Neural cell (in vitro differentiated cells): ENCODE measurements around the gene TMEM245. TPM values are rescaled to one million over a fixed set of nuclear protein-coding genes. Genes with fewer than 3 reads are reported as not detected.

Experiments used
- H2AFZ ChIP-seq: fragments of 200-600, 300-800 bp; sonication (generic), shearing (Covaris generic); 2 replicates; pipeline ENCODE4 v1.6.0; 2014; ENCODE audit warnings: low read depth, mild to moderate bottlenecking, antibody characterized with exemption, low read length, moderate library complexity
- H3F3A ChIP-seq: fragments of 200-600 bp; shearing (Covaris generic); 2 replicates; pipeline ENCODE4 v1.6.1; 2016; ENCODE audit warnings: mild to moderate bottlenecking, moderate library complexity, mixed read lengths, antibody characterized with exemption, low read length; ENCODE audit not compliant: insufficient read depth, poor library complexity, severe bottlenecking
- H3K27ac ChIP-seq: fragments of 200-600, 300-800 bp; sonication (generic), shearing (Covaris generic); 2 replicates; pipeline ENCODE4 v1.5.1; 2014; ENCODE audit warnings: mild to moderate bottlenecking, low read length, moderate library complexity
- H3K27me3 ChIP-seq: fragments of 300-800, 200-600 bp; sonication (generic), shearing (Covaris generic); 2 replicates; pipeline ENCODE4 v1.6.0; 2014; ENCODE audit warnings: mild to moderate bottlenecking, low read depth, low read length, moderate library complexity; ENCODE audit not compliant: insufficient read depth
- H3K36me3 ChIP-seq: fragments of 300-800, 200-600 bp; sonication (generic), shearing (Covaris generic); 2 replicates; pipeline ENCODE4 v1.5.1; 2014; ENCODE audit warnings: mild to moderate bottlenecking, antibody characterized with exemption, low read length, moderate library complexity; ENCODE audit not compliant: insufficient read depth
- H3K4me2 ChIP-seq: fragments of 300-800, 200-600 bp; sonication (generic), shearing (Covaris generic); 2 replicates; pipeline ENCODE4 v1.6.0; 2014; ENCODE audit warnings: mild to moderate bottlenecking, low read length
- H3K4me3 ChIP-seq: fragments of 300-800, 200-600 bp; sonication (generic), shearing (Covaris generic); 2 replicates; pipeline ENCODE4 v1.5.1; 2014; ENCODE audit warnings: mild to moderate bottlenecking, low read length, moderate library complexity
- H3K79me2 ChIP-seq: fragments of 200-600 bp; shearing (Covaris generic); replicated peaks from 2 replicates; pipeline ENCODE4 v1.6.0; 2014; ENCODE audit warnings: mild to moderate bottlenecking, low read length, moderate library complexity; ENCODE audit not compliant: insufficient read depth
- H3K9ac ChIP-seq: fragments of 300-800, 200-600 bp; sonication (generic), shearing (Covaris generic); 2 replicates; pipeline ENCODE4 v1.6.1; 2016; ENCODE audit warnings: mild to moderate bottlenecking, low read length, mixed read lengths
- H3K9me2 ChIP-seq: fragments of 200-600 bp; shearing (Covaris generic); 2 replicates; pipeline ENCODE4 v1.6.1; 2016; ENCODE audit warnings: mild to moderate bottlenecking, low read length, mixed read lengths; ENCODE audit not compliant: insufficient read depth
- H3K9me3 ChIP-seq: fragments of 200-600, 300-800 bp; sonication (generic), shearing (Covaris generic); 2 replicates; pipeline ENCODE4 v1.6.1; 2016; ENCODE audit warnings: mild to moderate bottlenecking, mixed run types, low read length, moderate library complexity, mixed read lengths
- H4K20me1 ChIP-seq: fragments of 200-600 bp; shearing (Covaris generic); 2 replicates; pipeline ENCODE4 v1.6.1; 2016; ENCODE audit warnings: mild to moderate bottlenecking, mixed run types; ENCODE audit not compliant: insufficient read depth
- EP300 ChIP-seq: fragments of 450-650 bp; conservative IDR thresholded peaks from 2 replicates; pipeline ENCODE4 v1.6.1; 2014; ENCODE audit warnings: antibody characterized with exemption, mild to moderate bottlenecking, moderate library complexity; ENCODE audit not compliant: poor library complexity, severe bottlenecking
- EZH2 ChIP-seq: fragments of 200-600, 300-800 bp; shearing (Covaris generic), sonication (generic); IDR thresholded peaks from 2 replicates; pipeline ENCODE4 v1.6.1; 2014; ENCODE audit warnings: antibody characterized with exemption, low read length, borderline replicate concordance, mild to moderate bottlenecking; ENCODE audit not compliant: insufficient read depth, poor library complexity, severe bottlenecking
- MXI1 ChIP-seq: fragments of 450-650 bp; conservative IDR thresholded peaks from 2 replicates; pipeline ENCODE4 v1.6.1; 2014; ENCODE audit warnings: antibody characterized with exemption, mild to moderate bottlenecking; ENCODE audit not compliant: poor library complexity, severe bottlenecking
- POLR2AphosphoS5 ChIP-seq: IDR thresholded peaks from 2 replicates; pipeline ENCODE4 v1.6.1; 2012
- RAD21 ChIP-seq: fragments of 450-650 bp; conservative IDR thresholded peaks from 2 replicates; pipeline ENCODE4 v1.6.1; 2014; ENCODE audit warnings: antibody characterized with exemption, mild to moderate bottlenecking, moderate library complexity
- SMC3 ChIP-seq: fragments of 450-650 bp; conservative IDR thresholded peaks from 2 replicates; pipeline ENCODE4 v1.6.1; 2014; ENCODE audit warnings: antibody characterized with exemption, mild to moderate bottlenecking, moderate library complexity; ENCODE audit not compliant: poor library complexity
- TAF1 ChIP-seq: IDR thresholded peaks from 2 replicates; pipeline ENCODE4 v1.6.1; 2012; ENCODE audit warnings: low read depth
- polyA plus RNA-seq: library from polyadenylated mRNA; depleted of rRNA; stranded (reverse); fragments of >200 nt; gene quantifications from 2 replicates; pipeline ENCODE4 v1.2.3, GENCODE V29; 2014
- TF ChIP-seq, protein P1 (sequence below): fragments of 450-650 bp; IDR thresholded peaks from 2 replicates; pipeline ENCODE4 v1.5.1; 2014; ENCODE audit warnings: antibody characterized with exemption, mild to moderate bottlenecking, moderate library complexity; ENCODE audit not compliant: poor library complexity, severe bottlenecking
- TF ChIP-seq, protein P2 (sequence below): IDR thresholded peaks from 2 replicates; pipeline ENCODE4 v1.6.1; 2012; ENCODE audit warnings: borderline replicate concordance

Gene TMEM245
- polyA plus RNA-seq, 1 donor from 2014 or later, result 32.1 TPM

GRCh38 chr9:109167716-109168115, 48.0 kb upstream of the TMEM245 start:
- H3K4me2 ChIP-seq, result no peak overlapping the region
- no peak overlapping the region for H3K27ac ChIP-seq
- no peaks in the 10 kb centered on the region for H3K9me3 ChIP-seq
- H3F3A ChIP-seq, result no peaks in the 10 kb centered on the region
- peak overlapping the region; percentile 63 for H3K9ac ChIP-seq
- H3K9me2 ChIP-seq, result no peaks in the 10 kb centered on the region
- H4K20me1 ChIP-seq, result no peaks in the 10 kb centered on the region
- peaks cover 19% of the 10 kb centered on the region for H3K27me3 ChIP-seq
- TF ChIP-seq, protein P1, sequence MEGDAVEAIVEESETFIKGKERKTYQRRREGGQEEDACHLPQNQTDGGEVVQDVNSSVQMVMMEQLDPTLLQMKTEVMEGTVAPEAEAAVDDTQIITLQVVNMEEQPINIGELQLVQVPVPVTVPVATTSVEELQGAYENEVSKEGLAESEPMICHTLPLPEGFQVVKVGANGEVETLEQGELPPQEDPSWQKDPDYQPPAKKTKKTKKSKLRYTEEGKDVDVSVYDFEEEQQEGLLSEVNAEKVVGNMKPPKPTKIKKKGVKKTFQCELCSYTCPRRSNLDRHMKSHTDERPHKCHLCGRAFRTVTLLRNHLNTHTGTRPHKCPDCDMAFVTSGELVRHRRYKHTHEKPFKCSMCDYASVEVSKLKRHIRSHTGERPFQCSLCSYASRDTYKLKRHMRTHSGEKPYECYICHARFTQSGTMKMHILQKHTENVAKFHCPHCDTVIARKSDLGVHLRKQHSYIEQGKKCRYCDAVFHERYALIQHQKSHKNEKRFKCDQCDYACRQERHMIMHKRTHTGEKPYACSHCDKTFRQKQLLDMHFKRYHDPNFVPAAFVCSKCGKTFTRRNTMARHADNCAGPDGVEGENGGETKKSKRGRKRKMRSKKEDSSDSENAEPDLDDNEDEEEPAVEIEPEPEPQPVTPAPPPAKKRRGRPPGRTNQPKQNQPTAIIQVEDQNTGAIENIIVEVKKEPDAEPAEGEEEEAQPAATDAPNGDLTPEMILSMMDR, result no peak
- TF ChIP-seq RAD21 (no peak), POLR2AphosphoS5 (no peak), MXI1 (no peak), EP300 (no peak), TAF1 (no peak), EZH2 (no peak), SMC3 (no peak)
- TF ChIP-seq, protein P2, sequence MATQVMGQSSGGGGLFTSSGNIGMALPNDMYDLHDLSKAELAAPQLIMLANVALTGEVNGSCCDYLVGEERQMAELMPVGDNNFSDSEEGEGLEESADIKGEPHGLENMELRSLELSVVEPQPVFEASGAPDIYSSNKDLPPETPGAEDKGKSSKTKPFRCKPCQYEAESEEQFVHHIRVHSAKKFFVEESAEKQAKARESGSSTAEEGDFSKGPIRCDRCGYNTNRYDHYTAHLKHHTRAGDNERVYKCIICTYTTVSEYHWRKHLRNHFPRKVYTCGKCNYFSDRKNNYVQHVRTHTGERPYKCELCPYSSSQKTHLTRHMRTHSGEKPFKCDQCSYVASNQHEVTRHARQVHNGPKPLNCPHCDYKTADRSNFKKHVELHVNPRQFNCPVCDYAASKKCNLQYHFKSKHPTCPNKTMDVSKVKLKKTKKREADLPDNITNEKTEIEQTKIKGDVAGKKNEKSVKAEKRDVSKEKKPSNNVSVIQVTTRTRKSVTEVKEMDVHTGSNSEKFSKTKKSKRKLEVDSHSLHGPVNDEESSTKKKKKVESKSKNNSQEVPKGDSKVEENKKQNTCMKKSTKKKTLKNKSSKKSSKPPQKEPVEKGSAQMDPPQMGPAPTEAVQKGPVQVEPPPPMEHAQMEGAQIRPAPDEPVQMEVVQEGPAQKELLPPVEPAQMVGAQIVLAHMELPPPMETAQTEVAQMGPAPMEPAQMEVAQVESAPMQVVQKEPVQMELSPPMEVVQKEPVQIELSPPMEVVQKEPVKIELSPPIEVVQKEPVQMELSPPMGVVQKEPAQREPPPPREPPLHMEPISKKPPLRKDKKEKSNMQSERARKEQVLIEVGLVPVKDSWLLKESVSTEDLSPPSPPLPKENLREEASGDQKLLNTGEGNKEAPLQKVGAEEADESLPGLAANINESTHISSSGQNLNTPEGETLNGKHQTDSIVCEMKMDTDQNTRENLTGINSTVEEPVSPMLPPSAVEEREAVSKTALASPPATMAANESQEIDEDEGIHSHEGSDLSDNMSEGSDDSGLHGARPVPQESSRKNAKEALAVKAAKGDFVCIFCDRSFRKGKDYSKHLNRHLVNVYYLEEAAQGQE, result no peak
- H3K79me2 ChIP-seq, result no peaks in the 10 kb centered on the region
- peak overlapping the region; percentile 64 for H3K4me3 ChIP-seq
- no peaks in the 10 kb centered on the region for H3K36me3 ChIP-seq
- H2AFZ ChIP-seq, result peak overlapping the region; percentile 52

DNA sequence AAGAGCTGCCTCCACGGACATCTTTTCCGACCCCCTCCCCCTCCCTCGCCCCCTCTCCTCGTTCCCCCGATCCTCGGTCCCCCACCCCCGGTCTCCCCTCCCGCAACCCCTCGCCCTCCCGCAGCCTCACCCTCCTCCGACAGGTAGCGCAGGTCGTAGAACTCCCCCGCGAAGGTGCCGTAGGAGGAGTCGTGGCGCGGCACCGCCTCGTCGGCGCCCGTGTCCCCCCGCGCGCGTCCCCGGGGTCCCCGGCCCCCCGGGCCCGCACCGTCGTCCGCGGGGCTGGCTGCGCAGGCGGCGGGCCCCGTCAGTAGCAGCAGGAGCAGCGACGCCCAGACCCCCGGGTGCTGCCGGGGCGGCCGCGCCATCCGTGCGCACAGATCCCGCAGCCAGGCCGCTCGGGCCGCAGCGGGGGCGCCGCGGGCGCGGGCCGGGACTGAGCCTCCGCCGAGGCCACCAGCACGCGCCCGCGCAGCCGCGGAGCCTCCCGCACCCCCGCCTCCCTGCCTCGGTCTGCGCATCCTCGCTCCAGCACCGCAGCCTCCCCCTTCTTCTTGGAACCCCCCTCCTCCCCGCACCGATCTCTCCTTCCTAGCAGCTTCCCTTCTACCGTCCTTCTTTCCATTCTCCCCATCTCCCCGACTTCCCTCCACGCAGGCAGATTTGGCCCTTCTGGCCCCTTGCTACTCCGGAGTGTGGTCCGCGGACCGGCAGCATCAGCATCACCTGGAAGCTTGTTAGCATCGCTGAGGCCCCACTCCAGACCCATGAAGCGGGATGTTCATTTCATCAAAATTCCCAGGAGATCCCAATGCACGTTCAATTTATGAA, 47.2 kb upstream of the TMEM245 start, which contains the start of gene FRRS1L:
FRRS1L (minus strand) TSS at position 479 of the 831 bp plus-strand sequence; CDS start at position 368, 111 bp downstream.
- peak within 1 kb of the TSS; percentile 52 for H2AFZ ChIP-seq

More for the DNA sequence above, 47.2 kb upstream of the TMEM245 start, which contains the start of gene FRRS1L:
- Histone ChIP-seq H3K9me3 (no peaks in the 10 kb centered on the region), H3K4me2 (peak within 1 kb of the TSS; percentile 59), H3K79me2 (no peaks in the 10 kb centered on the region), H3K36me3 (no peaks in the 10 kb centered on the region), H3K9me2 (no peaks in the 10 kb centered on the region), H4K20me1 (no peaks in the 10 kb centered on the region), H3K27me3 (peaks cover 19% of the 10 kb centered on the region), H3K9ac (peak within 1 kb of the TSS; percentile 63), H3K27ac (peak within 1 kb of the TSS; percentile 31), H3K4me3 (peak within 1 kb of the TSS; percentile 66), H3F3A (no peaks in the 10 kb centered on the region)
- TF ChIP-seq POLR2AphosphoS5, result peak; percentile 21
- TF ChIP-seq SMC3, result no peak
